Measurements from ENCODE around the gene ANKRD23. TPM values are rescaled to one million over a fixed set of nuclear protein-coding genes. Genes with fewer than 3 reads are reported as not detected.
"Not testable (repeated sequence)": the region's sequence is repeated elsewhere in the genome, so short reads cannot be mapped to it uniquely, and the experiment has no call there.

The ANKRD23 gene
- total RNA-seq (2014; rRNA removed; shearing (Covaris generic)): 2.1 and 6.0 TPM in 2 replicates

DNA sequence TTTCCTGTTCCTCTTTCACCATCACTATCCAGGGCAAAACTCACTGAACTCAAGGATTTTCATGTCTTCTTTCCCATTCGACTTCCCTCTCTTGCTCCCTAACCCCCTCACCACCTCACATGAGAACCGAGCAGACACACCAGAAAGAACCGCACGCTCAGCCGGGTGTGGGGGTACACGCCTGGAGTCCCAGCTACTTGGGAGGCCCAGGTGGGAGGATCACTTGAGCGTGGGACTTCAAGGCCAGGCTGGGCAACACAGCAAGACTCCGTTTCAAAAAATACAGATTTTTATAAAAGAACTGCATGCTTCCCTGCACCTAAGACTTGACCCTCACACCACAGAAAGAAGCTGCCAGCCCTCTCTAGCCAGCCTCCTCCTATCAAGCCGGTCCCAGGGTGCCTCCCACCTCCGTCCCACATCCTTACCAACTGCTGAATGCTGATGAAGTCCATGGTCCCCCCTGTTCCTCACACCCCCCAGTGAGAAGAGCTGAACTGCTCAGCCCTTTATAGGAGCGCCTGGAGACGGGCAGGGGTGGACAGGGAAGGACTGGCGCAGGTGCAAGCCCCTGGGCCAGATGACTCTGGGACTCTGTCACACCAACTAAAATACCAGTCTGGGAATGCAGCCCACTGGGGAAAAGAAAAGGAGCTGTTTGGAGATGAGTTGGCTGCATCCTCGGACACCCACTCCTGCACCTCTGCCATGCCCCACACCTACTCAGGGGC, at the start of gene ANKRD23:
TSS of gene ANKRD23 (minus strand) at position 484 of the 731 bp plus-strand sequence. CDS start at position 455, 29 bp downstream.
- DNase-seq (ENCODE audit: low read depth): no peak

DNA sequence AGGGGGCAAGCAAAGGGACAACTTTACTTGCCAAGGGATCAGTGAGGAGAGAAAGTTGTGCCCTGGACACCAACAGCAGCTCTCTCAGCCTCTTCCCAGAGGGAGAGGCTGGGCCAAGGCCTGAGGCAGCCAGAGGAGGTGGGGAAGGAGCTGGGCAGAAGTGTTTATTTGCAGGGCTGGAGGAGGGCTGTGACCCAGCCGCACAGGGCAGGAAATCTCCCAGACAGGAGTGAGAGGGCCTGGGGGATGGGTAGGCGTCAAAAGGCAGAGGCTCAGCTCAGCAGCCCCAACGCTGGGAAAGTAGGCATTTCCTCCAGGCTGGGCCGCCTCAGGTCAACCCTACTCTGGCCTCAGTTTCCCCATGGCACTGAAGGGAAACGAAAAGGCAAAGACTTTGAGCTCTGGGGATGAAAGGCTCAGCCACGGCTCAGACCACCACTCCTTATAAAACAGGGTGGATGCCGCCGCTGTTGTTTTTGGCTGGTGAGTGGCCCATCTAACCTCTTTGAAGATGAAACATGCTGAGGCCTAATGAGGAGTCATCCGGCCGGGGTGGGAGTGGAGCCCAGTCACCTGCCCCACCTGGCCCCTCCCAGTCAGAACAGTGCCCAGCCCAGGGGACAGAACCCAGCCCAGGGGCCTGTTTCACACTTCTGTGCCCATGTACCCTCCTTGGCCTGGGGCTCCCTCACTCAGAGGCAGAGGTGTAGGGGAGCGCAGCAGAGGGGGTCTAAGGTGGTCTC, 47.9 kb upstream of the ANKRD23 start:
- peak; percentile 66 for DNase-seq (ENCODE audit: low read depth)

DNA sequence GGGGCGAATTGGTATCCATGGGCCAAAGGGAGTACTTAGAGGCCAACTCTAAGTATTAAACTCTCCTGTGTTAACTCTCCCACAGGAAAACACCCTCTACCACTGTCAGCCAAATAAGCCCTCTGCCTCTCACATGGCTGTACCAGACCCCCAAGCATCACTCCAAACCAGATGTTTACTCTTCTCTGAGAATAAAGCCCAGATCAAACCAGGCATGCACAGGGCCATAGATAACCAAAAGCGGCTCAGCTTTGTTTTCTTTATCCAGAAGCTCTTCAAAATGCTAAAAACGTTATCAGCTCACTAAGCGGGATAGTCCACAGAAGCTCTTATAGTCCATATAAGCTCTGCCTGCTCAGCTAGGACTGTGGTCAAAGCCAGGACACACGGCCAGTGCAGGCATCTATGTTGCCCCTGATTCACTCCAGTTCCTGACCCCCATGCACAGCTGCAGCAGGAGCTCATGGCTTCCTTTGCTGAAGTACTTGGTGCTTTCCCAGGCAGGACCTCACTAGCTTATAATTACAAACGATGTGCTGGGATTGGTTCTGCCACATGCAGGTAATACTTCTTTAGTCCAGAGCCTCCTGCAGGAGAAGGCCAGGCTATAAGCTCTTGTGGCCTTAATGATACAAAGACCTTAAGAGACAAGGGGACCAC, 47.0 kb upstream of the ANKRD23 start:
- DNase-seq (ENCODE audit: low read depth): no peak

DNA sequence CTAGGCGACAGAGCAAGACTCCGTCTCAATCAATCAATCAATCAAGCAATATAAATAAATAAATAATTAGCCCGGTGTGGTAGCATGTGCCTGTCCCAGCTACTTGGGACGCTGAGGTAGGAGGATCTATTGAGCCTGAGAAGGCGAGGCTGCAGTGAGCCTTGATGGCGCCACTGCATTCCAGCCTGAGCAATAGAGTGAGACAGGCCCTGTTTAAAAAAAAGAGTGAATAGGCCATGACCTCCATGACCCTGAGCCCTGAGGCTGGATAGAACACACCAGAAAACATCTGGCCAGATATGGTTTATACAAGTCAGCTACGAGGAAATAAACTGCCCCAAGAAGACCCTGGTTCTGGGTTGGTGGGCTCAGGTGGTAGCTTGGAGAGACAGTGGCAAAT, 46.4 kb upstream of the ANKRD23 start:
- no peak for DNase-seq (ENCODE audit: low read depth)

DNA sequence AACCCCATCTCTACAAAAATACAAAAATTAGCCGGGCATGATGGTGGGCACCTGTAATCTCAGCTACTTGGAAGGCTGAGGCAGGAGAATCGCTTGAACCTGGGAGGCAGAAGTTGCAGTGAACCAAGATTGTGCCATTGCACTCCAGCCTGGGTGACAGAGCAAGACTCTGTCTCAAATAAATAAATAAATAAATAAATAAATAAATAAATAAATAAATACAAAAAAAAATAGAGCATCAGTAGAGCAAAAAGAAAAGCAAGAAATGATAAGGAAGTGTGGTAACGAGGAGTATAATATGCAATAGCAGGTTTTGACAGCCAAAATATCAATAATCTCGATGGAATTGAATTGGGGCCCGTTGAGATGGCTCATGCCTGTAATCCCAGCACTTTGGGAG, 45.7 kb upstream of the ANKRD23 start:
- not testable (repeated sequence) for DNase-seq (ENCODE audit: low read depth)

DNA sequence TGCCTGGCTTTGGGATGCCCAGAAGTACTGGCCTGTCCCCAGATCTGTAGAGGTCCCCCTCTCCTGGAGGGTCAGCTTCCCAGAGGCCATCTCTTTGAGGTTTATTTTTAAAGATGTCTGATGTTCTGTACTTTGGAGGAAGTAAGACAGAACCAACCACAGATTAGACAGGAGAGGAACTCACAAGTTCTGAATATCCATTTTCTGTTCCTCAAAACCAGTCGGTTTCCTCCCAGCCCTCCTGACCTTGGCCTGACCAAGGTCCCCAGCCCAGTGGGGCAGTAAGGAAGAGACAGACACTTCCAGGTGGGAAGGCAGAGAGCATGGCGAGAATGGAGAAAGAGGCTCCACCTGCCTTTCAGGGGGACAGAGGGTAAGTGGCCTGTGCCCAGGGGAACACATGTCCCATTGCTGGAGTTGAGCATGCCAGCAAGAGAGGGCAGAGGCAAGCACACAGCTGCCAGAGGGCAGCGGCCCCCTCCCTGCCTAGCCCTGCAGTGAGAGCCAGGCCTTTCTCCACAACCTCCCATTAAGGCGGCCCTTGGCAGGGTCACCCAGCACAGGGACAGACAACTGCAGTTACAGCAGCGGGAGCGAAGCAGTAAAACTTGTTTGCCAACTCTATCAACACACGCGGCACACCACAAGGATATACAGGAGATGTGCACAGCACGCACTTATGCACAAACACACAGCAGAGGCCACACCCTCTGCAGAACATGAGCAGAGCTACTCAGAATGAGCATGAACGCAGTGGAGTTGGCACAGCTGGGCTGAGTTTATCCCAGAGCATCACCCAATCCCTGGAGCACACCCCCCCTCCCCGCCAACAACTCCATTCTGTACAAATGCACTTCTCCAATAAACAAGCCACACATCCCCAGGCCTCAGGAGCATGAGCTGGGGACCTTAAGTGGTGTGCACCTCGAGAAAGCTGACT, 44.5 kb upstream of the ANKRD23 start:
- DNase-seq (ENCODE audit: low read depth): no peak

DNA sequence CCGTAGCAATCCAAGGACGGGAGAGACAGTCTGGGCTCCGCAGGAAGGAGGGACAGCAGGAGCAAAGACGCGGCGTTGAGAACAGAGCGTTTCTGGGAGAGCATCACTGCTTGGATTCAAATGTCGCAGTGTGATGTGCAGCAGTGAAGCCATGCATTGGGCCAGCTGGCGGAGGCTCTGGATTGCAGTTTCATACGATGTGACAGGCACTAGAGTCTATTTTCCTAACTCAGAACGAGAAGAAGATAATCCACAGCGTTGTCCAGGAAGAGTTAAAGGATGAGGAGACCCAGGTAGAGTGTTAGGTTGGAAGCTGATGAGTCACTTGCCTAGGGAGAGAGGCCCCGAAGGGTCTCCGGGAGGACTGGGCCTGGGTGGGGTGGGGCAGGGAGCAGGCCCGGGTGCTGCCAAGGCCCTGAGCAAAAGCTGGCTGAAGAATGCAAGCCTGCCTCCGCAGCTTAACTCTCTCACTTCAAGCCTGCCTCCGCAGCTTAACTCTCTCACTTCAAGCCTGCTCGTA, 43.7 kb upstream of the ANKRD23 start:
- DNase-seq (ENCODE audit: low read depth): no peak

DNA sequence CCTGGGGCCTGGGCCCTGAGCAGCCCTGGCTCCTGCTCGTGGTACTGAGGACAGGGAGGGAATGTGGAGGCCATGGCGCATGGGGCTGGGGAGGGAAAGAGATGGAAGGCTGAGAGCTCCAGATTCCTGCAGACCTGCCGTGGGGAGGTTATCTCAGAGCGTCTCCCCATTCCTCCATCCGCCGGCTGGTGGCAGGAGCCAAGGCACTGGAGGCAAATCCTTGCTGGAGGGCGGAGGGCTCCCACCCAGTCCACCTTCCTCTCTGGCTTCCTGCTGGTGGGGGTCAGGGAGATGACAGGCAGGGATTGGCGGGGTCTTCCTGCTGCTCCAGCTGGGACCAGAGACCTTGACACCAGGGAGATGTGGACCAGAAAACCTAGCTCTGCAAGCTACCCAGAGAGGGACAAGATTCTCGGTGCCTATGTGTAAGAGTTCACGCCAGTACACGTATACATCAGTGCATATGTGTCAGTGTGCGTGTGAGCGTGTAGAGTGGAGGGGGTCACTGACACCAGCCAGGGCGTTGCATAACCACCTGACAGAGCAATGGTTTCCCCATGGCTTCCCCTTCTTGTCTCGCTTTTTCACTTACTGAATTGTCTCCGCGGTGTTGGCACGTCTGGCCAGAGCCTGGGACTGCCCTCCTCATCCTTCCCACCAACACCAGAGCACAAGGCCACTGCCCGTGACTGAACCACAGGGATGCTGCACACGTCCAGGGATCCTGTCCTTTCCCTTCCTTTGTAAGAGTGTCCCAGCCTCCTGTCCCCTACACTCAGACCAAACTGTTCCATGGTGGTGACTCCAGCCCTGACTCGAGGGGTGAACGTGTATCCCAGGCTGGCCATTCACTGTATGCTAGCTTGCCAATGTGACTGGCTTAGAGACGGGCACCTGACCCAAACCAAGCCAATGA, 41.9 kb upstream of the ANKRD23 start:
- no peak for DNase-seq (ENCODE audit: low read depth)

DNA sequence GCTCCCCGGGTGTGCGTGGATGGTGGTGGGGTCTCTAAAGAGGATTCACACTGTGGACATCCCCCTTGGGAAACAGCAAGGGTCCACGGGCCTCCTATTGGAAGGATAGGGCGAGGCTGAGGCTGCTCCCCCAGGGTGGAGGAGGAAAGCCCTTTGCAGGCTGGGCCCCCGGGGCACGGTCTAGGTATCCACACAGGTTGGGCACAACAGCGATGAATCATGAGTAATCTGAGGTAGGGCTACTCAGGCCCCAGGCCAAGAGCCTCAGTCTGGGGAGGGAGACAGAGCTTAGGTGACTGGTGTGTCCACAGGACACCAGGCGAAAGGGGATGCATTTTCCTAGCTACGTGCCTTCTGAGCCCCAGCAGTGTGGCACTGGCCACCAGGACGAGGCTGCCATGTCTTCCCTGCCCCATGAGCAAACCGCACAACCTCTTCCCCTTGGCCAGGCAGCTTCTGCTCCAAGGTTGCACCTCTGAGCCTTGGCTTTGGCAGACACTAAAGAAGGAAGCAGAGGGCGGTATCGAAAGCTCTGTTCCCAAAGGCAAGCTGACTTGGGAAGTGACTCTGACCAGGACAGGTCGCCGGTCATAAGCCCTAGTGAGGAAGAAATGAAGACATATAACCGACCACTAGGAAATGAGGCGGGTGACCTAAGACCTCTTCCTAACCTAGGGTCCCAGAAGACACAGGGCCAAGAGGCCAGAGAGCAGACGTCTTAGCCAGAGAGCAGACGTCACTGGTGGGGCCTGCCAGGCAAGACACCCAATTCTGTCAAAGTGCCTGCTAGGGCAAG, 40.7 kb upstream of the ANKRD23 start:
- DNase-seq (ENCODE audit: low read depth): no peak

DNA sequence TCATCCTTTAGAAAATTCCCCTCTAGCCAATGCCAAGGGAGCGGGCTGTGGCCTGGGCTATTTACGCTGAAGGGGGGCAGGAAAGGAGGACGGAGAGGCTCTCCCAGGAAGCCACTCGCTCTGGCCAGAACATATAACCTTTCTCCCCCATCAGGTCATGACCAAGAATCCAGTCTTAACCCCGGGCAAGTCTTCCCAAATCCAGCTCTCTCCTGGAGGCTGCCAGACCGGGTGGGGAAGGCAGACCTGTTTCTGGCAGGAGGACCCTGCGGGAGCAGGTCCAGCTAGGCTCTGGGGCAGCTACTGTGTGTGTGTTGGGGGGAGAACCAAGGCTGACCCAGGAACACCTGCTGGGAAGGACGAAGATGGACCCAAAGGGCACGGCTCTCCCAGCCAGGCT, 39.5 kb upstream of the ANKRD23 start:
- DNase-seq (ENCODE audit: low read depth): no peak

DNA sequence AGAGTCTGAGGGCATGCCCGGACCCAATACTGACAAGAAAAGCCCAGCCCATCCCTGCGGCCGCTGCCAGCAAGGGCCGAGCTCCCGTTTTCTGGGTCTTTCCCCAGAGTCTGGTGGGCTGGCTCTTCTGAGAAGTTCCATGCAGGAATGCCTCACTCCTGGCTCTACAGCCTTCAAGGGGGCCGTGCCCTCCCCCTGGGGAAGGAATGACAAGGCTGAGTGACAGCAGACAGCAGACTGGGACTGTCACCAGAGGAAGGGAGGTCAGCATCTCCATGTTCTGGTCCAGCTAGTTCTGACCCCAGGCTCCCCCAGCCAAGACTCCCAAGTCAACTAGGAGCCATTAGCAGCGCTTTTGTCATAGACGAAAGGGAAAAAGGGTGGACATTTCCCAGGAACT, 39.1 kb upstream of the ANKRD23 start:
- DNase-seq (ENCODE audit: low read depth): no peak

DNA sequence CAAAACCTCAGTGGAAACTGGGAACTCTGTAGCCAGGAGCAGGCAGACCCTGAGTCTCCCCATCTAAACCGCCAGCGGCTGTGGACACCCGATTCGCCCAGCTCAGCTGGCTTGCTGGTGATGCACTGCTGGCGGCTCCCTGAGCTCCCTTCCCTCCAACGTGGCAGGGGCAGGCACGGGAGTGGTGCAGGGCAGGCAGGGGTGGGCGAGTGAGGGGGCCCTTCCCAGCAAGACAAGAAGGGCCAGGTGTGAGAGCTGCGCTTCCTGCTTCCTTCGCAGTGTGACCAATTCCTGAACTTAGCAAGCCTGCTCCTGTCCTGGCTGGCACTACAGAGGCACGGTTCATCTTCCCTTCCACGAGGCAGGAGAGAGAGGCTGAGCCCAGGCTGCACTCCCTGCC, 38.4 kb upstream of the ANKRD23 start:
- no peak for DNase-seq (ENCODE audit: low read depth)

DNA sequence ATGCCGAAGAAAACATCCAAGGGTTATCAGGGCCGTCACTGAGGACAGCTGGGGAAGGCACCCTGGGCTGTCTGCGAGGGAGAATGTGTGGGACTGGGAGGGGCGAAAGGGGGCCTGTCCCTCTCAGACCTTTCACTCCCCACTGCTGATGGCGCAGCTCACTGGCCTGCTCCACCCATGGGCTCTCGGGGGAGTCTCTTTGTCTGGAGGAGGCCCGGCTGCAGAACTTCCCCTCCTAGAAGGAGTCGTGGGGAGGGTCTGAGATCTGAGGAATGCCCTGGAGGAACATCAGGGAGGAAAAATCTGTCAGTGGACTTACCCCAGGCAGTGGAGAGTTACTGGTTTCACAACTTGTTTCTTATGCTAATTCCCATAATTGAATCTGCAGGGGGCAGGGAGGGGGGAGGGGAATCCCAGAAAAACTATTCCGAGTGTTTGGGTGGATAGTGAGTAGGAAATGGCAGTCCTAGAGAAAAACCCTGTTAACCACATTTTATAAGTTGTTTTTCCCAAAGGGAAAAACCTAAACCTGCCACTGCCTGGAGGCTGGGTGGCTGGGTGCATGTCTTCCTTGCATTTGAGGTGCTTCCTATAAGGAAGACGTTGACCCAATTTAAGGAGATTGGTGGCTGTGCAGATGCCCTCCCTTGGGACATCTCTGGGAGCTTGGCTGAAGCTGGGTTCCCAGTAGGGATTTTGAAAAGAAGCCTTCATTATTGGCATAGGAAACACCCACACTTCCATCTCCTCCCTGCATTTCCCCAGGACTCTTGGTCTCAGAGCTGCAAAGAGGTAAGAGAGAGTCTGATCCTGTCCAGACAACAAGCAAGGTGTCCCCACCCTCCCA, 37.8 kb upstream of the ANKRD23 start:
- no peak for DNase-seq (ENCODE audit: low read depth)

DNA sequence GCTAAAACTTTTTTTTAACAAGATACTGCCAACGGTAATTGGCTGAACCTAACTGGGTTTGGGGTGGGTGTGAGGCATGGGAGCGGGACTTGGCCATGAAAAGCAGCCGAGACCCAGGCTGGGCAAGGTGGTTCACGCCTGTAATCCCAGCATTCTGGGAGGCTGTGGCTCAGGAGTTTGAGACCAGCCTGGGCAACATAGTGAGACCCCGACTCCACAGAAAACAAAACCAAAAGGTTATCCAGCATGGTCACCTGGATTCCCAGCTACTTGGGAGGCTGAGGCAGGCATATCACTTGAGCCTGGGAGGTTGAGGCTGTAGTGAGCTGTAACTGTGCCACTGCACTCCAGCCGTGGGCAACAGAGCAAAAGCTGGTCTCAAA, 37.1 kb upstream of the ANKRD23 start:
- DNase-seq (ENCODE audit: low read depth): no peak

DNA sequence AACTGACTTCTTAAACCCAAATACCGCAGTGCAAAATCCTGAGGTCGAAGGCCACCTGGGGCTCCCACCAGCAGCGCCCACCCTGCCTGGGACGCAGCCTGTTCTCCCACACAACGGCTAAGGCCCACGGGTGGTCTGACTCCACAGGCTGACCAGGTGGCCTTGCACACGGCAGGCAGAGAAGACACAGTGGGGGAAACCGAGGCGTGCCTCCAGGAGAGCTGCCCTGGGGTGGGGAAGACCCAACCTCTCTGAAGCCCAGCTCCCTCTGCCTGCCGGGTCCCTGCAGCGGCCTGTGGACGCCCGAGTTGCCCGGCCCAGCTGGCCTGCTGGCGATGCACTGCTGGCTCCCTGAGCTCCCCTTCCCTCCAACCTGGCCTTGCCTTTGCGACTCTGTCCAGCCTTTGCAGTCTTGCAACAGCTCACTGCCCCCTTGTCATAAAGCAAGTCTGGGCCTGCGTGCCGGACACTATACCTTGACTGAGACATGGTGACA, 35.8 kb upstream of the ANKRD23 start:
- no peak for DNase-seq (ENCODE audit: low read depth)

DNA sequence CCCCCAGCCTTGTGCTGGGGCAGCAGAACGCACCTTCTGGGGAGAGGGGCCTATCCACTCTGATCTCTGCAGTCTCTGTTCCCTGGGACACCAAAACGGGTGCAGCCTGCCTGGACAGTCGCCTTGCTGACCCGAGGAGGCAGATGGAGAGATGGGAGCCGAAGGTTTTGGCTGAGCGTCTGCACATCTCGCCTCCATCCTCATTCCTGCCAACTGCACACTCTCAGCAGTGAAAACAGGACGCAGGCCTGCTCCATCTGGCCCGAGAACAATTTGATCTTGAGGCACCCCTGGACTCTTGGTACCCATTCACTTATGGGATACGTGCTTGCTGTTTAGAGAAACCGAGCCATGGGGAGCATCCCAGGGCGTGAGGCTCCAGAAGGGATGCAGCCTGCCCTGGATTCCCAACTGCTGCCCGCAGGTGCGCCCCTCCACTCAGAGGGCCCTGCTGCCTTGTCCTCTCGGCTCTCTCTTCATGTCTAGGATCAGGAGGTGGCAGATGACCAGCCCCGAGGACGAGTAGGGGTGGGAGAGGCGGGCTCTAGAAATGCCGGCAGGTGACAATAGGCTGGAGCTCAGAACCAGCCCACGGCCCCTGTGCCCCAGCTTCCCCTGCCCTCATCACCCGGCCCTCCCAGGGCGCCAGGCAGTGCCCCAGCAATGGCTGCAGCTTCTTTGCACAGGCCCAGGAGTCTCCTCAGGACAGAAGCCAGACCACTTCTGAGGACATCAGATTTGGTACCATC, 35.1 kb upstream of the ANKRD23 start:
- DNase-seq (ENCODE audit: low read depth): no peak

DNA sequence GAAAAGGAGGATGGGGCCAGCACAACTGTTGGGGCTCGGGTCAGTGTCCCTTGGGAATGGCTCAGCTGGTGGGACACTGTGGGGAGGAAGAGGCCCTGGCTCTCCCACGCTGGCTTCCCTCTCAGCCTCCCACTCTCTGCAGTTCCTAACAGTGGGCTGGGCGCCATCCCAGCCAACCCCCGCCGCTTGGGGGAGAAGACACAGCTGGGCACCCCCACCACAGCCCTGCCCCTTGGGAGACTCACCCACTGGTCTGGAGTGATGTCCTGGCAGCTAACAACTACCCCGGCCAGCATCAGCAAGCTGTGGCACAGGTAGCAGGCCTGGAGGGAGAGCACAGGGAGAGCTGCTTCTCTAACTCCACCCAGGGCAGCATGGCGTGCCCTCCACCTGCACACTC, 34.4 kb upstream of the ANKRD23 start:
- DNase-seq (ENCODE audit: low read depth): no peak

DNA sequence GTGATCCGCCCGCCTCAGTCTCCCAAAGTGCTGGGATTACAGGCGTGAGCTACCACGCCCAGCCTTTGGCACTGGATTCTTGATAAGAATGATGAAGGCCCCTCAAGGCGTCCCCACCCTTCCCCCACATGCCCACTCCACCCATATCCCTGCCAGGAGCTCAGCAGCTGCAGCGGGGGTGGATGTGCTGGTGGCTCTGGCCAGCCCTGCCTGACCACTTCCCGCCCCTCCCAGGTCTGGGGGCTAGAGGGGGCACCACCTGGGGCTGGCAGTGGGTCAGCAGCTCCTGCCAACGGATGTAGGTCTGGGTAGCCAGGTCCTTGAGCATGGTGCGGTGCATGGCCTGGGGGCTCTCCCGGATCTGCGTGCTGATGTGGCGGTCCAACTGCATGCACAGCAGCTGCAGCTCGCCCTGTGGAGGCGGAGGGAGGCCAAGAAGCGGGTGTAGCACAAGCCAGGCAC, 33.8 kb upstream of the ANKRD23 start:
- peak; percentile 55 for DNase-seq (ENCODE audit: low read depth)
